Natural killer cell (primary cell): ENCODE data around the gene STAC2. TPM values are rescaled to one million over a fixed set of nuclear protein-coding genes. Genes with fewer than 3 reads are reported as not detected.
A peak's percentile ranks its signal among the peaks of the same experiment; 100 is the strongest.

Experiments
- ATAC-seq, 3 donors: fragments of 150-1000 bp in 2 of 3; fragments of 200-7000 bp in 1 of 3; cut with Tn5 transposase; 1 replicate in 1 of 3; 2 replicates in 2 of 3; pipeline ENCODE4 v1.10.0; 2021; ENCODE audit warnings: mild to moderate bottlenecking in 2 of 3, moderate library complexity in 2 of 3
- DNase-seq, 2 donors: peaks; one replicate each; pipeline versions ENCODE4 v3.0.0 to v3.0.0-alpha.2; 2013 to 2021; ENCODE audit warnings: mixed read lengths in 1 of 2
- H3K27ac ChIP-seq: one replicate; pipeline ENCODE4 v1.5.1; 2013; ENCODE audit warnings: mild to moderate bottlenecking, low read length
- H3K27me3 ChIP-seq: one replicate; pipeline ENCODE4 v1.6.1; 2013; ENCODE audit warnings: low read length; ENCODE audit not compliant: control insufficient read depth, insufficient read depth
- H3K36me3 ChIP-seq: one replicate; pipeline ENCODE4 v1.6.1; 2013; ENCODE audit warnings: low read length; ENCODE audit not compliant: control insufficient read depth, insufficient read depth
- H3K4me1 ChIP-seq: one replicate; pipeline ENCODE4 v1.6.1; 2013; ENCODE audit warnings: low read length; ENCODE audit not compliant: control insufficient read depth, insufficient read depth
- H3K4me3 ChIP-seq: one replicate; pipeline ENCODE4 v1.5.1; 2013; ENCODE audit warnings: low read length
- H3K9me3 ChIP-seq: one replicate; pipeline ENCODE4 v1.6.1; 2013; ENCODE audit warnings: low read length; ENCODE audit not compliant: control insufficient read depth, insufficient read depth
- H3K27ac Mint-ChIP-seq, 2 donors: one replicate each; pipeline ENCODE4 v1.8.0; 2022; ENCODE audit warnings: mild to moderate bottlenecking in 2 of 2, mixed read lengths in 2 of 2, moderate library complexity in 1 of 2
- H3K27me3 Mint-ChIP-seq, 2 donors: one replicate each; pipeline ENCODE4 v1.8.0; 2022; ENCODE audit warnings: low read depth in 2 of 2, mixed read lengths in 2 of 2
- H3K36me3 Mint-ChIP-seq: one replicate; pipeline ENCODE4 v1.8.0; 2022; ENCODE audit warnings: mixed read lengths
- H3K4me1 Mint-ChIP-seq, 2 donors: one replicate each; pipeline ENCODE4 v1.8.0; 2022; ENCODE audit warnings: mixed read lengths in 2 of 2
- H3K4me3 Mint-ChIP-seq: one replicate; pipeline ENCODE4 v1.8.0; 2022; ENCODE audit warnings: mild to moderate bottlenecking, moderate library complexity, mixed read lengths
- H3K9me3 Mint-ChIP-seq, 2 donors: one replicate each; pipeline ENCODE4 v1.8.0; 2022; ENCODE audit warnings: mixed read lengths in 2 of 2
- WGBS: methylation state at CpG from one replicate; pipeline ENCODE4 v1.1.7; 2013; ENCODE audit warnings: missing lambda C conversion rate; ENCODE audit not compliant: insufficient coverage; 5-methylcytosine and 5-hydroxymethylcytosine counted together
- intact Hi-C: fragments of 100-400 bp; cut with micrococcal nuclease; formaldehyde crosslinking; loops from one replicate; pipeline ENCODE4 v1.14.2; 2022
- total RNA-seq, 4 donors: library from RNA; stranded (reverse); fragments of 120-200 nt in 1 of 4; gene quantifications; one replicate each; pipeline versions ENCODE4 v1.2.3 to v1.2.4, GENCODE V29; 2013 to 2022
- TF ChIP-seq, protein P1 (sequence below): fragments of 200-600 bp; IDR thresholded peaks from one replicate; pipeline ENCODE4 v1.8.0; 2022; ENCODE audit warnings: antibody characterized with exemption

The STAC2 gene
- total RNA-seq, 3 donors from 2014 or later (not counting 1 experiment from before 2014, with no cell fraction given) = not detected

DNA sequence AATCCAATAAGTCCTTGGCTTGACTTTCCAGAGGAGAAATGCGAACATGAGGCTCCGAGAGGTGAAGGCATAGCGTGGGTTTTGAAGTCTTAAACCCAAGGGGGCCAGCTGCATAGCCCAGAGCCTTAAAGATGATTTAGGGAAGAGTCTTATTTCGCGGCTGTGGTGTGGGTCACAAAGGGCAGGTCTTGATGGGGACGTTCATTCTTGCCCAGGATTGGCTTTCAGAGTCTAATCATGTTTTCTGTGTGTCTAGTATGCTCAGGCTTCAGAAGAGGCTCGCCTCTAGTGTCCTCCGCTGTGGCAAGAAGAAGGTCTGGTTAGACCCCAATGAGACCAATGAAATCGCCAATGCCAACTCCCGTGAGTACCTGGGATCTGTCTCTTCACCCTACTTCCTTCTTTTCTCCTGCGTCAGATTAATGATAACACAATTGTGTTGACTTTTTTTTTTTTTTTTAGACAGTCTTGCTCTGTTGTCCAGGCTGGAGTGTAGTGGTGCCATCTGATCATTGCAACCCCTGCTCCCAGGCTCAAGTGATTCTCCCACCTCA is 24.7 kb downstream of the STAC2 start:
- TF ChIP-seq, protein P1, sequence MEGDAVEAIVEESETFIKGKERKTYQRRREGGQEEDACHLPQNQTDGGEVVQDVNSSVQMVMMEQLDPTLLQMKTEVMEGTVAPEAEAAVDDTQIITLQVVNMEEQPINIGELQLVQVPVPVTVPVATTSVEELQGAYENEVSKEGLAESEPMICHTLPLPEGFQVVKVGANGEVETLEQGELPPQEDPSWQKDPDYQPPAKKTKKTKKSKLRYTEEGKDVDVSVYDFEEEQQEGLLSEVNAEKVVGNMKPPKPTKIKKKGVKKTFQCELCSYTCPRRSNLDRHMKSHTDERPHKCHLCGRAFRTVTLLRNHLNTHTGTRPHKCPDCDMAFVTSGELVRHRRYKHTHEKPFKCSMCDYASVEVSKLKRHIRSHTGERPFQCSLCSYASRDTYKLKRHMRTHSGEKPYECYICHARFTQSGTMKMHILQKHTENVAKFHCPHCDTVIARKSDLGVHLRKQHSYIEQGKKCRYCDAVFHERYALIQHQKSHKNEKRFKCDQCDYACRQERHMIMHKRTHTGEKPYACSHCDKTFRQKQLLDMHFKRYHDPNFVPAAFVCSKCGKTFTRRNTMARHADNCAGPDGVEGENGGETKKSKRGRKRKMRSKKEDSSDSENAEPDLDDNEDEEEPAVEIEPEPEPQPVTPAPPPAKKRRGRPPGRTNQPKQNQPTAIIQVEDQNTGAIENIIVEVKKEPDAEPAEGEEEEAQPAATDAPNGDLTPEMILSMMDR = no peak
- Histone ChIP-seq H3K9me3 (no peaks in the 10 kb centered on the region), H3K27me3 (no peaks in the 10 kb centered on the region), H3K4me1 (peaks cover 51% of the 10 kb centered on the region), H3K27ac (peak overlapping the region; percentile 95), H3K36me3 (peaks cover 37% of the 10 kb centered on the region), H3K4me3 (peak overlapping the region; percentile 83)
- H3K27me3 Mint-ChIP-seq = no peaks in the 10 kb centered on the region
- H3K4me1 Mint-ChIP-seq = peaks cover 37 to 53% of the 10 kb centered on the region in 2 donors
- WGBS = 23% methylated on average over 10 of the region's 11 CpGs
- H3K9me3 Mint-ChIP-seq = no peaks in the 10 kb centered on the region
- no peaks in the 10 kb centered on the region for H3K36me3 Mint-ChIP-seq
- H3K4me3 Mint-ChIP-seq = peak overlapping the region; percentile 98
- ATAC-seq (no peak), DNase-seq (no peak)
- peak overlapping the region; percentile 98 to 100 for H3K27ac Mint-ChIP-seq
- intact Hi-C loops = no loop called here

DNA sequence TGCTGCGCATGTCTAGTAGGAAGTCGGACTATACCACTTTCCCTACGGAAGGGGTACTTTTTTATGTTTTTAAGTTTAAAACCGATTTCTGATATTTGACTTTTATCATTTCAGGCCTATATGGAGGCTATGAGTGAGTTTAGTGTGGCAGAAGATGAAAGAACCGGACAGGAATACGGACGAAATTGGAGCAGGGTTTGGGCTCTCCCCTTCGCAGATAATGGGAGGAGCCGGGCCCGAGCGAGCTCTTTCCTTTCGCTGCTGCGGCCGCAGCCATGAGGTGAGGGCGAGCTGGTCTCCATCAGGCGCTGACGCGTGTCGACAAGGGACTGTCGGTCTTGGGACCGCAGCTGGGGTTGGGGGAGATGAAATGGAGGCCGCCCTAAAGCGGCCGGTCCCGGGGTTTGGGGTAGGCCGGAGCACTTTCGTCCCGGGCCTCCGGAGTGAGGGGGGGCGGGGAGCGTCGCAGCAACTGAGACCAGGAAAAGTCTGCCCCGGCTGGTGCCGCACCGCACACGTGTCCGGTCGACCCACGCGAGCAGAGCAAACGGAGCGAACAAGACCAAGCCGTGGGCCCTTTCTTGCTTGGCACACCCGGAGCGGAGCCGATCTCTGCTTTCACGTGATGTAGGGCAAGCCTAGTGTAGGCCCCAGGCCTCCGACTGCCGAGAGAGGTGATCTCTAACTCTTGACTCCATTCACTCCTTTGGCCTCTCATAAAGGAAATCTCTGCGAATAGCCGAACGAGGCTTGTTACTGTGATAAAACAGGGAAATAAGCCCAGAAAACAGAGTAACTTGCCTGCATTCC is 25.5 kb downstream of the STAC2 start, which contains the start of gene RPL19:
RPL19 (plus strand) TSS at position 214 of the 810 bp plus-strand sequence; CDS start at position 276, 62 bp downstream.
- ATAC-seq (peak; percentile 79 to 89 (median 86)), DNase-seq (peak in 1 of 2 donors; percentile 80)
- Mint-ChIP-seq H3K4me3 (peak within 1 kb of the TSS; percentile 98), H3K27ac (peak within 1 kb of the TSS; percentile 98 to 100), H3K27me3 (no peaks in the 10 kb centered on the region), H3K4me1 (peaks cover 37 to 61% of the 10 kb centered on the region in 2 donors), H3K9me3 (no peaks in the 10 kb centered on the region), H3K36me3 (no peaks in the 10 kb centered on the region)
- Histone ChIP-seq H3K4me1 (peaks cover 59% of the 10 kb centered on the region), H3K27me3 (no peaks in the 10 kb centered on the region), H3K36me3 (peaks cover 36% of the 10 kb centered on the region), H3K9me3 (no peaks in the 10 kb centered on the region), H3K27ac (peak within 1 kb of the TSS; percentile 95), H3K4me3 (peak within 1 kb of the TSS; percentile 83)
- WGBS = under 1% methylated on average over 52 of the region's 52 CpGs
- TF ChIP-seq, protein P1 = no peak
- intact Hi-C loops = no loop called here

DNA sequence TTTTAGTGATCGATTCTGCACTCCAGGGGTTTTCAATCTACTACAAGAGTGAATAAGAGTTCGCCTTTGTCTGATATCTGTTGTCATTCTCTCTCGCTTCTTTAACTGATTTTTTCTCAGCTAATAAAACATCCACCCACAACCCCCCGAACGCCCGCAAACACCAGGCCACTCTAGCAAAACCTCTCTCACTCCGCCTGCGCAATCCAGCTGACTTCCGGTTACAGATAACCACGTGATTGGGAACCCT is 26.0 kb downstream of the STAC2 start:
- Histone ChIP-seq H3K4me3 (peak overlapping the region; percentile 83), H3K27me3 (no peaks in the 10 kb centered on the region), H3K9me3 (no peaks in the 10 kb centered on the region), H3K4me1 (peaks cover 64% of the 10 kb centered on the region), H3K36me3 (peaks cover 31% of the 10 kb centered on the region), H3K27ac (peak overlapping the region; percentile 95)
- under 1% methylated on average over 10 of the region's 10 CpGs for WGBS
- peak overlapping the region; percentile 98 to 100 for H3K27ac Mint-ChIP-seq
- intact Hi-C loops = no loop called here
- peak overlapping the region; percentile 98 for H3K4me3 Mint-ChIP-seq
- peaks cover 37 to 61% of the 10 kb centered on the region in 2 donors for H3K4me1 Mint-ChIP-seq
- peak; percentile 69 to 85 (median 75) for ATAC-seq
- peak; percentile 78 to 96 for DNase-seq
- H3K27me3 Mint-ChIP-seq = no peaks in the 10 kb centered on the region
- H3K36me3 Mint-ChIP-seq = no peaks in the 10 kb centered on the region
- no peaks in the 10 kb centered on the region for H3K9me3 Mint-ChIP-seq
- TF ChIP-seq, protein P1 = no peak
